MM.1S (cell line): ENCODE results near the gene BTRC.

Experiments
- DNase-seq: peaks from one replicate; pipeline ENCODE4 v3.0.0-alpha.2; 2015
- H2AFZ ChIP-seq: fragments of 300-600 bp; sonication (generic); 2 replicates; pipeline ENCODE4 v1.6.0; 2016; ENCODE audit warnings: antibody characterized with exemption, low read length
- H3F3A ChIP-seq: fragments of 300-600 bp; sonication (generic); 2 replicates; pipeline ENCODE4 v1.6.1; 2016; ENCODE audit warnings: mild to moderate bottlenecking, antibody characterized with exemption, low read length, moderate library complexity, mixed read lengths; ENCODE audit not compliant: insufficient read depth
- H3K27ac ChIP-seq: fragments of 300-600 bp; sonication (generic); 2 replicates; pipeline ENCODE4 v1.5.1; 2016; ENCODE audit warnings: mild to moderate bottlenecking, low read length
- H3K27me3 ChIP-seq: fragments of 300-600 bp; sonication (generic); replicated peaks from 2 replicates; pipeline ENCODE4 v1.6.0; 2016; ENCODE audit warnings: low read length; ENCODE audit not compliant: insufficient read depth
- H3K36me3 ChIP-seq: fragments of 300-600 bp; sonication (generic); replicated peaks from 2 replicates; pipeline ENCODE4 v1.6.1; 2016; ENCODE audit warnings: mild to moderate bottlenecking, low read length, mixed read lengths; ENCODE audit not compliant: insufficient read depth
- H3K4me1 ChIP-seq: fragments of 300-600 bp; sonication (generic); 2 replicates; pipeline ENCODE4 v1.6.1; 2016; ENCODE audit warnings: low read length, mixed read lengths
- H3K4me2 ChIP-seq: fragments of 300-600 bp; sonication (generic); 2 replicates; pipeline ENCODE4 v1.6.0; 2016; ENCODE audit warnings: low read depth, low read length
- H3K4me3 ChIP-seq: fragments of 300-600 bp; sonication (generic); 2 replicates; pipeline ENCODE4 v1.5.1; 2016; ENCODE audit warnings: low read length, mixed read lengths
- H3K79me2 ChIP-seq: fragments of 300-600 bp; sonication (generic); 2 replicates; pipeline ENCODE4 v1.6.1; 2016; ENCODE audit warnings: mixed run types, low read length, mixed read lengths
- H3K9ac ChIP-seq: fragments of 300-600 bp; sonication (generic); 2 replicates; pipeline ENCODE4 v1.6.1; 2016; ENCODE audit warnings: low read length, mixed read lengths
- H3K9me2 ChIP-seq: fragments of 300-600 bp; sonication (generic); replicated peaks from 2 replicates; pipeline ENCODE4 v1.6.1; 2016; ENCODE audit warnings: mild to moderate bottlenecking, low read length, mixed read lengths; ENCODE audit not compliant: insufficient read depth
- H3K9me3 ChIP-seq: fragments of 300-600 bp; sonication (generic); replicated peaks from 2 replicates; pipeline ENCODE4 v1.6.1; 2016; ENCODE audit warnings: mild to moderate bottlenecking, low read length, mixed read lengths; ENCODE audit not compliant: insufficient read depth
- H4K20me1 ChIP-seq: fragments of 300-600 bp; sonication (generic); 2 replicates; pipeline ENCODE4 v1.6.1; 2016; ENCODE audit warnings: mild to moderate bottlenecking, low read length, moderate library complexity, mixed read lengths; ENCODE audit not compliant: insufficient read depth
- EZH2 ChIP-seq: fragments of 300-600 bp; sonication (generic); optimal IDR thresholded peaks from 2 replicates; pipeline ENCODE3; 2017; ENCODE audit warnings: low read depth, mild to moderate bottlenecking, antibody characterized with exemption, low read length, mixed read lengths
- EZH2phosphoT487 ChIP-seq: fragments of 300-600 bp; sonication (generic); IDR thresholded peaks from 2 replicates; pipeline ENCODE4 v1.6.1; 2018; ENCODE audit warnings: antibody characterized with exemption, low read length
- TF ChIP-seq, protein P1 (sequence below): fragments of 300-600 bp; sonication (generic); IDR thresholded peaks from 2 replicates; pipeline ENCODE4 v1.5.1; 2016; ENCODE audit warnings: antibody characterized with exemption, low read length, mixed read lengths

The BTRC gene

DNA sequence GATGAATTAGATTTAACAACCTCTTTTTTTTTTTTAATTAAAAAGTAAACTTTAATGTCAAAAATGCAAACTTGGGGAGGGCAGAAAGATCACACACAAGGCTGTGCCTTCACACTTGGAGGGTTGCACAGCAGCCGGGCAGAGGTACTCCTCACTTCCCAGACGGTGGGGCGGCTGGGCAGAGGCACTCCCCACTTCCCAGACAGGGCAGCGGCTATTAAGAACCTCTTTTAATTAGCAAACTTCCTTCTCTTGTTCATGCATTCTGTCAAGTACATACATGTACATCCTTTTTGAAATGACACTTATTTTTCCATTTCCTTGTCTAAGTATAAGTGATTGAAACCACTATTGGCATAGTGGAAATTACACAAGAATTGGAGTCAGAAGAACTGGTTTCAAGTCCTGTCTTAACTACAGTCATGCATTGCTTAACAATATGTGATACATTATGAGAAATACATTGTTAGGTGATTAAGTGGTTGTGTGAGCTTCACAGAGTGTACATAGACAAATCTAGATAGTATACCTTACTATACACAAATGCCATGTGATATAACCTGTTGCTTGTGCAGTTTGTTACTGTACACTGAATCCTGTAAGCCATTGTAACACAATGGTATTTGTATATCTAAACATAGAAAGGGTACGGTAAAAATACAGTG is 26.5 kb downstream of the BTRC start:
- H3F3A ChIP-seq, result no peaks in the 10 kb centered on the region
- no peaks in the 10 kb centered on the region for H3K36me3 ChIP-seq
- no peaks in the 10 kb centered on the region for H3K27me3 ChIP-seq
- H3K4me2 ChIP-seq, result no peak overlapping the region
- no peaks in the 10 kb centered on the region for H3K4me1 ChIP-seq
- H3K4me3 ChIP-seq, result no peak overlapping the region
- TF ChIP-seq, protein P1, sequence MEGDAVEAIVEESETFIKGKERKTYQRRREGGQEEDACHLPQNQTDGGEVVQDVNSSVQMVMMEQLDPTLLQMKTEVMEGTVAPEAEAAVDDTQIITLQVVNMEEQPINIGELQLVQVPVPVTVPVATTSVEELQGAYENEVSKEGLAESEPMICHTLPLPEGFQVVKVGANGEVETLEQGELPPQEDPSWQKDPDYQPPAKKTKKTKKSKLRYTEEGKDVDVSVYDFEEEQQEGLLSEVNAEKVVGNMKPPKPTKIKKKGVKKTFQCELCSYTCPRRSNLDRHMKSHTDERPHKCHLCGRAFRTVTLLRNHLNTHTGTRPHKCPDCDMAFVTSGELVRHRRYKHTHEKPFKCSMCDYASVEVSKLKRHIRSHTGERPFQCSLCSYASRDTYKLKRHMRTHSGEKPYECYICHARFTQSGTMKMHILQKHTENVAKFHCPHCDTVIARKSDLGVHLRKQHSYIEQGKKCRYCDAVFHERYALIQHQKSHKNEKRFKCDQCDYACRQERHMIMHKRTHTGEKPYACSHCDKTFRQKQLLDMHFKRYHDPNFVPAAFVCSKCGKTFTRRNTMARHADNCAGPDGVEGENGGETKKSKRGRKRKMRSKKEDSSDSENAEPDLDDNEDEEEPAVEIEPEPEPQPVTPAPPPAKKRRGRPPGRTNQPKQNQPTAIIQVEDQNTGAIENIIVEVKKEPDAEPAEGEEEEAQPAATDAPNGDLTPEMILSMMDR, result no peak
- TF ChIP-seq EZH2 (no peak), EZH2phosphoT487 (no peak)
- H2AFZ ChIP-seq, result no peak overlapping the region
- H3K79me2 ChIP-seq, result no peaks in the 10 kb centered on the region
- no peak overlapping the region for H3K27ac ChIP-seq
- no peaks in the 10 kb centered on the region for H3K9me3 ChIP-seq
- no peak for DNase-seq
- H3K9me2 ChIP-seq, result no peaks in the 10 kb centered on the region
- H4K20me1 ChIP-seq, result no peaks in the 10 kb centered on the region
- H3K9ac ChIP-seq, result no peak overlapping the region

DNA sequence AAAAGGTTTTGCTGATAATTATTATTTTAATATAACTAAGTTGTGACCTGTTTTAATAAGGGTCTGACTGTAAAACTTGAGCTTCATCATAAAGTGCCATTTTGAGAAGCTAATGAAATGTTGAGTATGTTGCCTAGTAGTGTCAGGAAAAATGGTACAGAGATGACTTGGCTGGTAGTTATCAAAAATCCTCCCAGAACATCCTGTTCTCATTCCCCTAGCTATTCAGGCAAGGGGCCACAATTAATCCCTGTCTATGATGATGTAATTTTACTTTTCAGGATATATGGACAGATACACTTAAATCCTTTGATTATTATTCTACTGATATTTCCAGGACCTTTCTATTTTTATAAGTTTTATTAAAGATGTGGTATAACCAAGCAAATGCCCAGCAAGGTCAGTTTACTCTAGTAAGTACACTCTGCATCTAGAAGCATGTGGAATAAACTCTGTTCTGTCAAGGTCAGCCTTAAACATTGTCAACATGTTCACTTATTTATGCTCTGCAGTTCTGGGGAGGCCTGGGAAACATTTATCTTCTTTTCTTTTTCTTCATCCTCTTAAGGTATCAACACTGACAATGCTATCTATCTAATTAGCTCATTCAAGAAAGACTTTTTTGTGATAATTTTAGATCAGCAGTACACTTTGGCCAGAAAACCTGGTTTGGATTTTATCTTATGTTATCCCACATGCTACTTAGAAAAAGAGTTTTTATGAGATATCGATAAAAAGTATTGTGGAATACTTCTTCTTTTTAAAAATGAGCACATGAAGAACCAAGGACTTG is 32.1 kb downstream of the BTRC start:
- no peak for DNase-seq
- Histone ChIP-seq H3K27me3 (no peaks in the 10 kb centered on the region), H3K4me3 (no peak overlapping the region), H3K4me1 (no peaks in the 10 kb centered on the region), H3F3A (no peaks in the 10 kb centered on the region), H3K9me2 (no peaks in the 10 kb centered on the region), H3K36me3 (no peaks in the 10 kb centered on the region), H3K4me2 (no peak overlapping the region), H3K79me2 (no peaks in the 10 kb centered on the region), H3K27ac (no peak overlapping the region), H3K9ac (no peak overlapping the region), H4K20me1 (no peaks in the 10 kb centered on the region), H2AFZ (no peak overlapping the region), H3K9me3 (no peaks in the 10 kb centered on the region)
- no peak for TF ChIP-seq EZH2phosphoT487
- TF ChIP-seq EZH2, result no peak
- TF ChIP-seq, protein P1, result no peak

DNA sequence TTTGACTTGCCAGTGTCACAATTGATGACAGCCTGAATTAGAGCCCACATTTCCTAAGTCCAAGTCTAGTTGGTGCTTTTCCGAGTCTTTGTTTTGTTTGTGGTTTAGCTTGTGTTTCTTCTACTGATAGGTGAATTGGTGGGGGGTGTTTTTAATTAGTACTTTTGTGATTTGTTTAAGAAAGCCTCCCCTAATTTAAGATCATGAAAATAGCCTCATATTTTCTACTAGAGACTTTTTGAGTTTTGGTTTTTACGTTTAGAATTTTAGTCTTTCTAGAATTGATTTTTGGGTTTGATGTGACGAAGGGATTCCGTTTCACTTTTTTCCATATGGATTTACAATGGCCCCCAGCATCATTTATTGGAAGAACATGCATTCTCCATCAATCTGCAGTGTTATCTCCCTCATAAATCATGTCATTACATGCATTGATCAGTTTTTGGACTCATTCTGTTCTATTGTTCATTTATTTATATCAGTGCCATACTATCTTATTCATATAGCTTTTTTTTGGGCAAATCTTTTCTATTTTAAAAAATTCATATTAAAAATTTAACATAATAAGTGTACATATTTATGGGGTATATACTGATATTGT is 32.8 kb downstream of the BTRC start:
- H3K4me3 ChIP-seq, result no peak overlapping the region
- no peaks in the 10 kb centered on the region for H3F3A ChIP-seq
- no peaks in the 10 kb centered on the region for H3K36me3 ChIP-seq
- H3K27me3 ChIP-seq, result no peaks in the 10 kb centered on the region
- TF ChIP-seq EZH2 (no peak), EZH2phosphoT487 (no peak)
- TF ChIP-seq, protein P1, result no peak
- H3K4me2 ChIP-seq, result no peak overlapping the region
- H3K9ac ChIP-seq, result no peak overlapping the region
- H2AFZ ChIP-seq, result no peak overlapping the region
- DNase-seq, result no peak
- no peaks in the 10 kb centered on the region for H3K4me1 ChIP-seq
- no peaks in the 10 kb centered on the region for H4K20me1 ChIP-seq
- no peaks in the 10 kb centered on the region for H3K9me2 ChIP-seq
- H3K9me3 ChIP-seq, result no peaks in the 10 kb centered on the region
- H3K27ac ChIP-seq, result no peak overlapping the region
- H3K79me2 ChIP-seq, result no peaks in the 10 kb centered on the region
